ENCODE results near the gene FCSK. TPM values are rescaled to one million over a fixed set of nuclear protein-coding genes. Genes with fewer than 3 reads are reported as not detected.

The FCSK gene
- total and polyA plus RNA-seq, 2 of the 8 experiments (the other 6 are each of a cell fraction or from before 2014, with no cell fraction given) = 4.6 to 5.1 TPM

DNA sequence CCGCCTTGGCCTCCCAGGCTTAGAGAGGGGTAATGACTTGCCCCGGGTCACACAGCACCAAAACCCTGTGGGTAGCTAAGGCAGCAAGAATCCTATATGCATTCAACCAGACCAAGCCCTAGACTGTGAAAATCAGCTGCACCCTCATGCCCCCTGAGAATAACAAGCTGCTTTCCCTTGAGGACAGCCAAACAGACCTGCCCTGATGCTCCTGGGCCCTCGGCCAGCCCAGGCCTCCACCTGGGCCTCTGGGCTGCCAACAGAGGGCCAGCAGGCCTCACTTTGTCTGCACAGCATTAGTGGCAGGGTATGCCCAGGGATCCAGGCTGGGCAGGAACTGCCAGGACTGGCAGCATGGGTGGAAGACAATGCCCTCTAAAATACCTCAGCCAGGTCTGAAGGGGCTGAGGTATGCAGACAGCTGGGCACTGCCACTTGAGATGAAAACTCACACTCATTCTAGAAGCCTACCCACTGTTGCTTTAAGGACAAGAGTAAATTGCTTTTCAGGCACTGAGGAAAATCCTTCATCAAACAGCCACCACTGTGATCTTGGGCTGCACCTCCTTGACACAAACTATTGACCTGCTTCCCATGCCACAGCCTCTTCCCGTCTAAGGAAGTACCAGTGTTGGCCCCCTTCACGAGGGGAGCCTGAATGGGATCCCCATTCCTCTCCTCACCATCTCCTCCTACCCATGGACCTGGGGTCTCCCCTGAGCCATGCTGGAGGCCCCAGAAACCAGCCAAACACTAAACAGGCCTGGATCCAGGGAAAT, 24.3 kb upstream of the FCSK start:
- Histone ChIP-seq H3K56ac (replicated peaks; ENCODE audit: insufficient read length, low read depth, low read length) (peak overlapping the region; percentile 78), H2BK15ac (ENCODE audit: low read length) (peak overlapping the region; percentile 99; the same call in 1 of the 2 replicates), H3K14ac (ENCODE audit: insufficient read length) (no peak overlapping the region), H3K23me2 (ENCODE audit: low read depth, low read length) (no peaks in the 10 kb centered on the region), H3K9ac (replicated peaks in 1 of 4; ENCODE audit: extremely low read depth in 1 of 4, low read depth in 3 of 4, low read length in 3 of 4) (peak overlapping the region in 2 of 4 experiments; percentile 48 to 56; a peak in 3 of 7 replicates), H3K27me3 (replicated peaks in 1 of 4; ENCODE audit: control insufficient read depth in 3 of 4, extremely low read depth in 1 of 4, insufficient read depth in 3 of 4, low read length in 3 of 4) (no peaks in the 10 kb centered on the region), H4K20me1 (replicated peaks in 1 of 2; ENCODE audit: control insufficient read depth in 1 of 2, insufficient read depth in 2 of 2, low read length in 2 of 2) (no peaks in the 10 kb centered on the region), H3K4me1 (replicated peaks in 1 of 4; ENCODE audit: control insufficient read depth in 3 of 4, insufficient read depth in 4 of 4, low read length in 3 of 4) (peaks cover 29 to 40% (median 34%) of the 10 kb centered on the region in 4 experiments), H4K8ac (ENCODE audit: extremely low read depth, insufficient read depth, low read length) (peak overlapping the region; percentile 83; the same call in 1 of the 2 replicates), H3K79me2 (ENCODE audit: control insufficient read depth in 1 of 2, insufficient read depth in 2 of 2, low read length in 2 of 2) (peaks cover 0 to 67% of the 10 kb centered on the region in 2 experiments; a peak in 3 of 4 replicates), H3K4me3 (ENCODE audit: extremely low read depth in 1 of 4, insufficient read depth in 2 of 4, low read depth in 3 of 4, low read length in 4 of 4) (no peak overlapping the region; a peak in 1 of 8 replicates), H2BK5ac (ENCODE audit: low read depth, low read length) (peak overlapping the region; percentile 97), H3K4me2 (ENCODE audit: insufficient read depth in 1 of 2, low read depth in 2 of 2, low read length in 2 of 2) (peak overlapping the region; percentile 44 to 45), H2AFZ (ENCODE audit: low read length) (no peak overlapping the region), H3K27ac (ENCODE audit: low read depth, low read length) (peak overlapping the region; percentile 84), H2BK120ac (replicated peaks; ENCODE audit: low read depth, low read length) (peak overlapping the region; percentile 76), H4K91ac (replicated peaks; ENCODE audit: insufficient read length, low read length) (peak overlapping the region; percentile 97), H2BK20ac (ENCODE audit: low read length) (peak overlapping the region; percentile 92), H3K18ac (ENCODE audit: extremely low read depth, low read length) (peak overlapping the region; percentile 12), H3K23ac (ENCODE audit: insufficient read length) (no peak overlapping the region), H3K9me3 (ENCODE audit: insufficient read depth in 2 of 2, low read depth in 1 of 2, low read length in 1 of 2) (no peaks in the 10 kb centered on the region), H3K4ac (replicated peaks; ENCODE audit: insufficient read length, low read depth, low read length) (peak overlapping the region; percentile 96), H3K36me3 (ENCODE audit: control insufficient read depth in 2 of 4, insufficient read depth in 4 of 4, low read length in 3 of 4) (peaks cover 0 to 5% (median 0%) of the 10 kb centered on the region in 4 experiments; a peak in 3 of 8 replicates), H3K79me1 (ENCODE audit: low read depth, low read length) (peaks cover 6% of the 10 kb centered on the region), H2AK5ac (ENCODE audit: low read depth, low read length) (peak overlapping the region; percentile 94), H2BK12ac (ENCODE audit: low read depth, low read length) (peak overlapping the region; percentile 98), H4K5ac (ENCODE audit: insufficient read length, low read depth, low read length) (peak overlapping the region; percentile 85)
- FAIRE-seq (no peak), DNase-seq (ENCODE audit: low read depth in 1 of 2, low spot score in 2 of 2) (no peak)
- TF ChIP-seq CEBPB (IDR thresholded peaks at IDR 0.05; ENCODE audit: low read depth, low read length) = no peak
- no peak for TF ChIP-seq TAF7 (optimal IDR thresholded peaks at IDR 0.05; ENCODE audit: borderline replicate concordance, low read depth, low read length)
- TF ChIP-seq NRF1 (IDR thresholded peaks at IDR 0.05; ENCODE audit: low read depth, low read length) = no peak
- no peak for TF ChIP-seq SAP30 (IDR thresholded peaks at IDR 0.05; ENCODE audit: insufficient read depth, insufficient replicate concordance, low read length)
- no peak for TF ChIP-seq MAFK (IDR thresholded peaks at IDR 0.05; ENCODE audit: low read depth, low read length)
- no peak for TF ChIP-seq KDM1A (IDR thresholded peaks at IDR 0.05; ENCODE audit: borderline replicate concordance, low read length)
- TF ChIP-seq BACH1 (IDR thresholded peaks at IDR 0.05; ENCODE audit: low read length) = no peak
- no peak for TF ChIP-seq BCL11A (IDR thresholded peaks at IDR 0.05; ENCODE audit: low read depth in 2 of 2, low read length in 2 of 2)
- TF ChIP-seq, protein P1, sequence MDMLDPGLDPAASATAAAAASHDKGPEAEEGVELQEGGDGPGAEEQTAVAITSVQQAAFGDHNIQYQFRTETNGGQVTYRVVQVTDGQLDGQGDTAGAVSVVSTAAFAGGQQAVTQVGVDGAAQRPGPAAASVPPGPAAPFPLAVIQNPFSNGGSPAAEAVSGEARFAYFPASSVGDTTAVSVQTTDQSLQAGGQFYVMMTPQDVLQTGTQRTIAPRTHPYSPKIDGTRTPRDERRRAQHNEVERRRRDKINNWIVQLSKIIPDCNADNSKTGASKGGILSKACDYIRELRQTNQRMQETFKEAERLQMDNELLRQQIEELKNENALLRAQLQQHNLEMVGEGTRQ (IDR thresholded peaks at IDR 0.05; ENCODE audit: low read length) = no peak
- TF ChIP-seq JUN (IDR thresholded peaks at IDR 0.05; ENCODE audit: low read depth, low read length) = no peak
- CTCF ChIA-PET (ENCODE audit: partially characterized antibody) = interaction anchor here (0.6 to 1.0 kb wide), 5 partner anchors 23 to 50 kb away, joined by 3 to 8 read pairs (median 3); no protein-coding TSS in a partner anchor
- POLR2A ChIA-PET (ENCODE audit: partially characterized antibody) = interaction anchor here (0.9 to 3.7 kb wide), 2 partner anchors 12 to 50 kb away, joined by 3 to 17 read pairs; no protein-coding TSS in a partner anchor
- 79% methylated on average over 5 of the region's 5 CpGs; no CpG with 5 or more reads in 1 of the 2 experiments for WGBS, 2 experiments (ENCODE audit: extremely low coverage in 1 of 2, insufficient coverage in 1 of 2, insufficient read length in 1 of 2, insufficient replicate concordance in 2 of 2, low coverage in 1 of 2, low lambda C conversion rate in 2 of 2, missing lambda C conversion rate in 1 of 2)
